A549 (cell line): ENCODE measurements around the gene SLC8A2.

ENCODE experiments used
- BHLHE40 ChIP-seq: IDR thresholded peaks from 2 replicates; pipeline ENCODE4 v1.6.1; 2012; ENCODE audit warnings: low read depth, low read length, inconsistent platforms
- CHD4 ChIP-seq: fragments of 200-600 bp; sonication (generic); IDR thresholded peaks from 2 replicates; pipeline ENCODE4 v1.6.1; 2016; ENCODE audit warnings: antibody characterized with exemption, mild to moderate bottlenecking, borderline replicate concordance
- JUNB ChIP-seq: fragments of >200 bp; sonication (Bioruptor Twin); formaldehyde crosslinking; IDR thresholded peaks from 2 replicates; pipeline ENCODE4 v1.6.1; 2016
- NFE2L2 ChIP-seq: fragments of 150-350 bp; conservative IDR thresholded peaks from 2 replicates; pipeline ENCODE4 v1.6.1; 2014; ENCODE audit warnings: low read length
- POLR2A ChIP-seq: IDR thresholded peaks from 2 replicates; pipeline ENCODE4 v1.6.1; 2012; ENCODE audit warnings: mild to moderate bottlenecking, low read length
- RAD21 ChIP-seq, 2 experiments: fragments of >200 bp in 1 of 2; sonication (Bioruptor Twin) in 1 of 2; formaldehyde crosslinking in 1 of 2; IDR thresholded peaks in 1 of 2; conservative IDR thresholded peaks in 1 of 2; 2 replicates in 1 of 2; 3 replicates in 1 of 2; pipeline ENCODE4 v1.6.1; 2012 to 2018; ENCODE audit warnings: inconsistent platforms in 1 of 2
- RFX5 ChIP-seq: fragments of 450-650 bp; IDR thresholded peaks from 2 replicates; pipeline ENCODE4 v1.7.1; 2014; ENCODE audit warnings: antibody characterized with exemption, mild to moderate bottlenecking, moderate library complexity
- TF ChIP-seq, protein P1 (sequence below): fragments of >200 bp; sonication (Bioruptor Twin); formaldehyde crosslinking; IDR thresholded peaks from 3 replicates; pipeline ENCODE4 v1.5.1; 2016
- TF ChIP-seq, protein P2 (sequence below): fragments of 150-350 bp; IDR thresholded peaks from 2 replicates; pipeline ENCODE4 v1.6.1; 2014; ENCODE audit warnings: low read depth, mild to moderate bottlenecking, low read length
- TF ChIP-seq, protein P3 (sequence below): fragments of 250-450 bp; sonication (Bioruptor Pico); IDR thresholded peaks from 2 replicates; pipeline ENCODE4 v1.5.0; 2021; ENCODE audit warnings: mild to moderate bottlenecking, moderate library complexity, borderline replicate concordance

GRCh38 chr19:47494211-47494547, 22.5 kb upstream of the SLC8A2 start:
- TF ChIP-seq POLR2A (no peak), BHLHE40 (no peak), RAD21 (conservative IDR thresholded peaks at IDR 0.05 in 1 of 2, IDR thresholded peaks at IDR 0.05 in 1 of 2) (no peak), RFX5 (no peak), NFE2L2 (no peak), CHD4 (no peak), JUNB (no peak)
- TF ChIP-seq, protein P1, sequence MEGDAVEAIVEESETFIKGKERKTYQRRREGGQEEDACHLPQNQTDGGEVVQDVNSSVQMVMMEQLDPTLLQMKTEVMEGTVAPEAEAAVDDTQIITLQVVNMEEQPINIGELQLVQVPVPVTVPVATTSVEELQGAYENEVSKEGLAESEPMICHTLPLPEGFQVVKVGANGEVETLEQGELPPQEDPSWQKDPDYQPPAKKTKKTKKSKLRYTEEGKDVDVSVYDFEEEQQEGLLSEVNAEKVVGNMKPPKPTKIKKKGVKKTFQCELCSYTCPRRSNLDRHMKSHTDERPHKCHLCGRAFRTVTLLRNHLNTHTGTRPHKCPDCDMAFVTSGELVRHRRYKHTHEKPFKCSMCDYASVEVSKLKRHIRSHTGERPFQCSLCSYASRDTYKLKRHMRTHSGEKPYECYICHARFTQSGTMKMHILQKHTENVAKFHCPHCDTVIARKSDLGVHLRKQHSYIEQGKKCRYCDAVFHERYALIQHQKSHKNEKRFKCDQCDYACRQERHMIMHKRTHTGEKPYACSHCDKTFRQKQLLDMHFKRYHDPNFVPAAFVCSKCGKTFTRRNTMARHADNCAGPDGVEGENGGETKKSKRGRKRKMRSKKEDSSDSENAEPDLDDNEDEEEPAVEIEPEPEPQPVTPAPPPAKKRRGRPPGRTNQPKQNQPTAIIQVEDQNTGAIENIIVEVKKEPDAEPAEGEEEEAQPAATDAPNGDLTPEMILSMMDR: no peak
- TF ChIP-seq, protein P2, sequence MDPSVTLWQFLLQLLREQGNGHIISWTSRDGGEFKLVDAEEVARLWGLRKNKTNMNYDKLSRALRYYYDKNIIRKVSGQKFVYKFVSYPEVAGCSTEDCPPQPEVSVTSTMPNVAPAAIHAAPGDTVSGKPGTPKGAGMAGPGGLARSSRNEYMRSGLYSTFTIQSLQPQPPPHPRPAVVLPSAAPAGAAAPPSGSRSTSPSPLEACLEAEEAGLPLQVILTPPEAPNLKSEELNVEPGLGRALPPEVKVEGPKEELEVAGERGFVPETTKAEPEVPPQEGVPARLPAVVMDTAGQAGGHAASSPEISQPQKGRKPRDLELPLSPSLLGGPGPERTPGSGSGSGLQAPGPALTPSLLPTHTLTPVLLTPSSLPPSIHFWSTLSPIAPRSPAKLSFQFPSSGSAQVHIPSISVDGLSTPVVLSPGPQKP: no peak
- TF ChIP-seq, protein P3, sequence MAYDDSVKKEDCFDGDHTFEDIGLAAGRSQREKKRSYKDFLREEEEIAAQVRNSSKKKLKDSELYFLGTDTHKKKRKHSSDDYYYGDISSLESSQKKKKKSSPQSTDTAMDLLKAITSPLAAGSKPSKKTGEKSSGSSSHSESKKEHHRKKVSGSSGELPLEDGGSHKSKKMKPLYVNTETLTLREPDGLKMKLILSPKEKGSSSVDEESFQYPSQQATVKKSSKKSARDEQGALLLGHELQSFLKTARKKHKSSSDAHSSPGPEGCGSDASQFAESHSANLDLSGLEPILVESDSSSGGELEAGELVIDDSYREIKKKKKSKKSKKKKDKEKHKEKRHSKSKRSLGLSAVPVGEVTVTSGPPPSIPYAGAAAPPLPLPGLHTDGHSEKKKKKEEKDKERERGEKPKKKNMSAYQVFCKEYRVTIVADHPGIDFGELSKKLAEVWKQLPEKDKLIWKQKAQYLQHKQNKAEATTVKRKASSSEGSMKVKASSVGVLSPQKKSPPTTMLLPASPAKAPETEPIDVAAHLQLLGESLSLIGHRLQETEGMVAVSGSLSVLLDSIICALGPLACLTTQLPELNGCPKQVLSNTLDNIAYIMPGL: no peak
